ENCODE results near the gene CASZ1. TPM values are rescaled to one million over a fixed set of nuclear protein-coding genes. Genes with fewer than 3 reads are reported as not detected.

The CASZ1 gene
- total RNA-seq, 1 donor from 2014 or later = 3.4 TPM

GRCh38 chr1:10835822-10836421, 39.5 kb upstream of the CASZ1 start:
- Histone ChIP-seq H3K36me3 (no peaks in the 10 kb centered on the region), H4K20me1 (ENCODE audit: low read depth) (no peaks in the 10 kb centered on the region), H3K9ac (no peak overlapping the region), H3K27me3 (peaks cover 8% of the 10 kb centered on the region), H3K9me3 (ENCODE audit: low read depth) (no peaks in the 10 kb centered on the region), H3K4me3 (peak overlapping the region; percentile 35), H3K4me1 (peaks cover 23% of the 10 kb centered on the region), H2AFZ (replicated peaks) (no peak overlapping the region), H3K79me2 (ENCODE audit: low read depth) (no peaks in the 10 kb centered on the region), H3K27ac (peak overlapping the region; percentile 72), H3K4me2 (peak overlapping the region; percentile 78), H3F3A (ENCODE audit: low read depth) (peaks cover 42% of the 10 kb centered on the region)
- Mint-ChIP-seq H3K27me3 (ENCODE audit: insufficient read depth, low read depth) (peaks cover 26% of the 10 kb centered on the region), H3K36me3 (no peaks in the 10 kb centered on the region), H3K4me3 (peak overlapping the region; percentile 74), H3K4me1 (peaks cover 41% of the 10 kb centered on the region), H3K27ac (peak overlapping the region; percentile 94), H3K9me3 (peaks cover under 1% of the 10 kb centered on the region)
- TF ChIP-seq CTCF (IDR thresholded peaks at IDR 0.05) = peak; percentile 41
- no peak for TF ChIP-seq EZH2 (IDR thresholded peaks at IDR 0.05)
- DNase-seq (ENCODE audit: low spot score) = peak; percentile 98

GRCh38 chr1:10835421-10835820, 39.0 kb upstream of the CASZ1 start:
- H3K4me1 ChIP-seq = peaks cover 26% of the 10 kb centered on the region
- H3K9me3 Mint-ChIP-seq = no peaks in the 10 kb centered on the region
- H3K79me2 ChIP-seq (ENCODE audit: low read depth) = no peaks in the 10 kb centered on the region
- H3K27ac ChIP-seq = peak overlapping the region; percentile 72
- no peak overlapping the region for H3K27ac Mint-ChIP-seq
- H3K36me3 ChIP-seq = no peaks in the 10 kb centered on the region
- peaks cover 42% of the 10 kb centered on the region for H3F3A ChIP-seq (ENCODE audit: low read depth)
- peaks cover 43% of the 10 kb centered on the region for H3K4me1 Mint-ChIP-seq
- H3K4me2 ChIP-seq = peak overlapping the region; percentile 78
- no peaks in the 10 kb centered on the region for H3K36me3 Mint-ChIP-seq
- H3K9ac ChIP-seq = no peak overlapping the region
- peak overlapping the region; percentile 35 for H3K4me3 ChIP-seq
- no peak overlapping the region for H3K4me3 Mint-ChIP-seq
- H4K20me1 ChIP-seq (ENCODE audit: low read depth) = no peaks in the 10 kb centered on the region
- H3K27me3 ChIP-seq = peaks cover 8% of the 10 kb centered on the region
- H2AFZ ChIP-seq (replicated peaks) = no peak overlapping the region
- DNase-seq (ENCODE audit: low spot score) = no peak
- TF ChIP-seq CTCF (IDR thresholded peaks at IDR 0.05) = no peak
- no peak for TF ChIP-seq EZH2phosphoT487 (IDR thresholded peaks at IDR 0.05)
- TF ChIP-seq EZH2 (IDR thresholded peaks at IDR 0.05) = no peak
- H3K27me3 Mint-ChIP-seq (ENCODE audit: insufficient read depth, low read depth) = peaks cover 28% of the 10 kb centered on the region
- H3K9me3 ChIP-seq (ENCODE audit: low read depth) = no peaks in the 10 kb centered on the region

- H3K4me3 Mint-ChIP-seq = peak overlapping the region; percentile 48
- peak overlapping the region; percentile 35 for H3K4me3 ChIP-seq
- no peaks in the 10 kb centered on the region for H3K36me3 ChIP-seq
Observed at GRCh38 chr1:10834770-10835412, 38.4 kb upstream of the CASZ1 start.

More at GRCh38 chr1:10834770-10835412, 38.4 kb upstream of the CASZ1 start:
- H3K27ac Mint-ChIP-seq = no peak overlapping the region
- H3K27me3 ChIP-seq = peaks cover 8% of the 10 kb centered on the region
- peak overlapping the region; percentile 78 for H3K4me2 ChIP-seq
- peaks cover 43% of the 10 kb centered on the region for H3F3A ChIP-seq (ENCODE audit: low read depth)
- no peak for TF ChIP-seq CTCF (IDR thresholded peaks at IDR 0.05)
- peak; percentile 30 for TF ChIP-seq EZH2phosphoT487 (IDR thresholded peaks at IDR 0.05)
- no peak overlapping the region for H2AFZ ChIP-seq (replicated peaks)
- no peak overlapping the region for H3K9ac ChIP-seq
- H3K4me1 ChIP-seq = peaks cover 31% of the 10 kb centered on the region
- H3K79me2 ChIP-seq (ENCODE audit: low read depth) = no peaks in the 10 kb centered on the region
- DNase-seq (ENCODE audit: low spot score) = no peak
- H4K20me1 ChIP-seq (ENCODE audit: low read depth) = no peaks in the 10 kb centered on the region
- no peaks in the 10 kb centered on the region for H3K9me3 Mint-ChIP-seq
- peaks cover 42% of the 10 kb centered on the region for H3K4me1 Mint-ChIP-seq
- H3K36me3 Mint-ChIP-seq = no peaks in the 10 kb centered on the region
- H3K27ac ChIP-seq = no peak overlapping the region
- peaks cover 26% of the 10 kb centered on the region for H3K27me3 Mint-ChIP-seq (ENCODE audit: insufficient read depth, low read depth)
- no peaks in the 10 kb centered on the region for H3K9me3 ChIP-seq (ENCODE audit: low read depth)

Data from neural progenitor cell (in vitro differentiated cells).